HS-5 (cell line): Measurements from ENCODE around the gene GIT1.

Experiments used
- DNase-seq: peaks from one replicate; pipeline ENCODE4 v3.0.0-alpha.2; 2012; ENCODE audit warnings: low read depth

Gene GIT1

GRCh38 chr17:29594519-29595090, 5.2 kb upstream of the GIT1 start:
- DNase-seq = no peak

- no peak for DNase-seq
Measured at GRCh38 chr17:29593591-29594518, 4.4 kb upstream of the GIT1 start.

GRCh38 chr17:29592850-29593551, 3.6 kb upstream of the GIT1 start, which contains the start of gene ANKRD13B:
Gene ANKRD13B (plus strand): TSS chr17:29593132. CDS start chr17:29593622, 490 bp downstream.
- no peak for DNase-seq

DNA sequence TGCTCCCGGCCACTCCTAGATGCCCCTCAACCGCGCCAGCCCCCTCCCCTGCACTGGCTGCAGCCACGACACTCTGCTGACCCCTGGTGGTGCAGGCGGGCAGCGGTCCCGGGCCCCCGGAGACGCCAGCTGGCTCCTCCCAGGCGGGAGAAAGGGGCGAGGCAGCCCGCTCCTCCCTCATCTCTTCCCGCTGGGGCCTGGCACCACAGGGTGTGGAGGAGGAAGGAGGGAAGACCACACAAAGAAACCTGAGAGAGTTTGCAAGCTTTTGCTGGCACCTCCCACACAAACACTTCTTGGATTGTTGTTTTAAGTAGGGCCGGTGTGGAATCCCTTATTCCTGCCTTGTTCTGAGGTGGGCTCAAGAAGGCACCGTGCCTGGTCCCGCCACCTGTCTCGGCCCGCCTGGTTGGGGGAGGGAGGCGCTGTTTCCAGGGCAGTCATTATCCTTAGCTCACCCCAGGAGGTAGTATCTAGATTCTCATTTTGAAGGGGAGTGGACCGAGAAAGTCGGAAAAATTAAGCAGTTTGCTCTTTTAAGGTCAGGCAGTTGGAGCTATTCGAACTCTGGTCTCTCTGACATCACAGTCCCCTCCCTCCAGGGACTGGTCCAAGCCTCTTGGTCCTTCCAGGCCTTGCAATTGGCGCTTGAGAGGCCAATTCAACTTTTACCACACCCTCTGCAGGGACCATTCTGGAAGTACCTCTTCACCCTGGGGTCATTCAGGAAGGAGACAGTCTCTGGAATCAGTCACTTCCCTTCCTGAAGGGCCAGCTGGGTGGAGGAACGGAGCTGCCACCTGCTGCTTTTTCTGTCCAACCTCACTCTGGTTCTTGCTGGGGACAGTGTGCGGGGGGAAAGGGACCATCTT, 2.5 kb upstream of the GIT1 start:
- no peak for DNase-seq

GRCh38 chr17:29591146-29591736, 1.8 kb upstream of the GIT1 start:
- no peak for DNase-seq

DNA sequence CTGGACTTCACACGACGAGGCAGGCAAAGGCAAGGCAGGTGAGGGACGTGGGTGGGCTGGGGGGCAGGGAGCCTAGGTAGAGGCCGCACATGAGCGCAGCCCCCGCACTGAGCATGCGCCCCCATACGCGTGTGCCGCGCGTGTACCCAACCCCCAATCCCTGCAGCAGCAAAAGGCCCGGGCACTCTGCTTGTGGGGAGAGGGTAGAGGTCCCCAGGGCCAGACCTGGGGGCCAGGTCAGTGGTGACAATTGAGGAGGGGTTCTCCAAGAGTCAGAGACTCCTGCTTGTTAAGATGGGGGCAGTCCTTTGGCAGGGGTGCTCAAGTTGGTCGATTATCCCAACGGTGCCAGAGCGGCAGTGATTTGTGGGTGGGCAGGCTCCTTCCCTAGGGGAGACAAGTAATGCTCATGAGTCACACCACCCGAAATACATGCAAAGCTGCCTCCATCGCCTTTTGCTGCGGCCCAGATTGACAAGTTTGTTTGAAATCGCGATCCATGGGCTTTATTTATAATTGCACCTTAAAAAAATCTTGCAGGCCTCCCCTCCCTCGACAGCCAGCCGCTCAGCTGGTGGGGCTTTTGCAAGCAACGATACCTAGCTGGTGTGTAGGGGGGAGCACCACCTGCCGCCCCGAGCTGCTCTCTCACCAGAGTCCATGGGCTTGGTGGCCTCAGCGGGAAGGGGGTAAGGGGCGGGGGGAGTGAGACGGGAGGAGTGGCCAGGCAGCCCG, 1.1 kb upstream of the GIT1 start:
- DNase-seq = no peak

DNA sequence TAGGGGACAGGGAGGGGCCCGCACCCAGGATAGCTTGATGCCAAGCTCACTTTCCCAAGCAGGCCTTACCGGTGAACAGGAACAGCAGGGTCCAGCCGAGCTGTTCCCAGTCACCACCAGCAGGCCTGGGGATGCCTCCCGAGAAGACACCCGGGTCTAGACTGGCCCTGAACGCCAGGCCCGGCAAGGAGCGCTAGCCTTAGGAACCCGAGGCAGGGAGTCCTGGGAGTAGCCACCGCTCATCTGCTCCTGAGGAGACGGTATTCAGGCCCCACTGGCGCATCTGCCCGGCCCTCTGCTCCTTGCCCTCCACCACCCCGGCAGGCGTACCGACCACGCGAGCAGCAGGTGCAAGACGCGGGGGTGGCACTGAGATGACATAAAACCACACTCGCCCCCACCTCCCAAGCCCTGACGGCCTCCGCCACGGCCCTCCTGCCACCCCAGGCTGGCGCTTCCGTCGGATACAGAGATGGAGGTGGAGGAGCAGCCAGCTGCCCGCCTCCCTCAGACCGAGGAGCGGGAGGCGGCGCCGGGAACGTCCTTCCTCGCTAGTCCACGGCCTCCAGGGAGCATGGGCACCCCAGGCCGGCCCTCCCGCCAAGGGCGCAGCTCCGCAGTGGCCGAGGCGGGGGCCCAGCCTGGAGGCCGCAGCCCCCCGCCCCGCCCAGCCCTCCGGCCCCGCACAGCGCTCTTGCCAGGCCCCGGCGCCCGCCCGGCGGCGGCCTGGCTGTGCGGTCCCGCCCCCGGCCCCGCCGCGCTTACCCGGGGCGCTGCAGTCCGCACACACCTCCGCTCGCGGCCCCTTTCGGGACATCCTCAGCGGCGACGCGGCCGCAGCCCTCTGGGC, 661 bp downstream of the GIT1 start:
- DNase-seq = no peak

- DNase-seq = no peak
Measured at GRCh38 chr17:29588017-29588561, 1.4 kb downstream of the GIT1 start.

DNA sequence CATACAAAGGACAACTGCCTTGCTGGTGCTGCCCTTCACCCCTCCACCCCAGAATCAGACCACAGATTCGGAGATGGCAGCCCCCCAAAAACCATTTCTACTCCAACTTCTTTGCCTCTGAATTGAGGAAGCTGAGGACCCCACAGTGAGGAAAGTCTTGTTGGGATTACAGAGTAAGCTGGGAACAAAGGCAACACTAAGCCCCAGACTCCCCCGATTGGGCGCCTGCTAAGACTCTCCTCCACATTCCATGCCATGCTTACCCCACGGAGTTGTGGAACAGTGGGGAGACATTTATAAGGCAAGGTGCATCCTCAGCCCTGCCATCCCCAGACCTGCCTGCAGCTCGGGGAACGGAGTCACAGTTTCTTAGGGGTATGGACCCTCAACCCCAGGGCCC, 1.9 kb downstream of the GIT1 start:
- no peak for DNase-seq

DNA sequence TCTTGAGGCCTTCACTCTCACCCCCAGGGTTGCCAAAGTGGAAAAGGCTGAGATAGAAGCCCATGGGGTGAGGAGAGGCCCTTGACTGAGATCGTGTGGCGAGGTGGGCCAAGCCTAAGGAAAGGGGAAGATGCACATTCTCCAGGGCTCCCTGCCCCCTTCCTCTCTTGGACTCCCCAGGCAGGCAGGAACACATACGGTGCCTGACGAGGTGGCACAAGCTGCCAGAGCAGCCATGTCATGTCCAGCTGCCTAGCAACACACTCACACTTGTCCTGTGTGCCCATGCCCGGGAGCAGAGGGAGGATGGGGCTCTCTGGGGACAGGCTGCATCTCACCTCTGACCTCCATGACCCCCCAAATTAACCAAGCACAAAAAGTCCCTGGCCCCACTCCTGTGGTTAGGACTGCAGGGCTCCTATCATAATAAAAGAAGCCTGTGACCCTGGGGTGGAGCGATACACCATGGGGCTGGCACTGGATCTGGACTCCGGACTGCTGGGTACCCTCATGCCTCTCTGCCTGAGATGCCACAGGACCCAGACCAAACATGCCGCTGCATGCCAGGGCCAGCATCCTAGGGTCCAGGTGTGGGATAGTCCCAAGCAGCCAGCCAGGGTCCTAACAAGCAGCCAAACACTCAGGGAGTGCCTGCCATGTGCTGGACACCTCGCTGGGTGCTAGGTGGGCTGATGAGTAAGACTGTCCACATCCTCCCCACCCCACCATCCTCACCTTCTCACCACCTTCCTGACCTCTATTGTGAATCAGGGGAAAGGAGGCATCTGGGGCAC, 2.6 kb downstream of the GIT1 start:
- no peak for DNase-seq

- no peak for DNase-seq
Measured at GRCh38 chr17:29585080-29585751, 4.2 kb downstream of the GIT1 start.

- DNase-seq = no peak
Measured at GRCh38 chr17:29584452-29585079, 4.9 kb downstream of the GIT1 start.

DNA sequence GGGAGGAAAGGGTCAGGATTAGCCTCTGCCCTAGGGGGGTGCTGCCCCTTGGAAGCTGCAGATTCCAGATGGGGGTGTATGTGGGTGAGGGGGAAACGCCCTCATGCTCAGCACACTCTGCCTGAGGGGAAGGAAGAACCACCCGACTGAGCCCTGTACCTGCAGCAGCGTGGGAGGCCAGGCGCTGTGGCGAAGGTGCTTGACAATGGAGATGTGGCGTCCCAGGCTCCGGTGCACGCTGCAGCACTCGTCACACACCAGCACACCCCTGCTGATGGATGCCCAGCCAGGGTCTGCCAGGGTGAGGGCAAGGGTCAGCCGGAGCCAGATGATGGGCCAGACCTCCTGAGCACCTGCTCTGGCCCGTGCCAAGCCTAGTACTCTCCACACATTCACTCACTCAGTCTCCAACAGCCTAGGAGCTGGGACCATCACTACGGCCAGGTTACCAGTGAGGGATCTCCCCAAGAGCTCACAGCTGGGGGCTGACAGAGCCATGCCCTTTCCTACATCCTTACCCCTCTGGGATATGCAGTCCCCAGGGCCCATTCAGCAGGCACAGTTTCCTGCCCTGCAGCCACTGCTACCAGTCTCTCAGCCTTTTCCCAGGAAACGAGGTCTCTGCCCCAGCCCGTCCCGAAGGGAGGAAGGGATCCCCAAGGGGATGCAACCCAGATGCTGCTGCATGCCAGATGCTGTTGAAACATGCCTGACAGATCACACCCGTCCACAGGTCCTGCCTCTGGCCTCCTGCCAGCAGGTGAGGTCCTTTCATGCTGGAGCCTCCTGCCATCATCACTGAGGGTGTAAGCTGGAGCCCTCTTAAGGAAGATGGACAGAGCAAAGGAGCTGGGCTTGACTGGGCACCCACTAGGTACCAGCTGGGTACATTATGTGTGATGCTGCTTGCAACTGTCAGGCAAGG, 5.9 kb downstream of the GIT1 start:
- no peak for DNase-seq

DNA sequence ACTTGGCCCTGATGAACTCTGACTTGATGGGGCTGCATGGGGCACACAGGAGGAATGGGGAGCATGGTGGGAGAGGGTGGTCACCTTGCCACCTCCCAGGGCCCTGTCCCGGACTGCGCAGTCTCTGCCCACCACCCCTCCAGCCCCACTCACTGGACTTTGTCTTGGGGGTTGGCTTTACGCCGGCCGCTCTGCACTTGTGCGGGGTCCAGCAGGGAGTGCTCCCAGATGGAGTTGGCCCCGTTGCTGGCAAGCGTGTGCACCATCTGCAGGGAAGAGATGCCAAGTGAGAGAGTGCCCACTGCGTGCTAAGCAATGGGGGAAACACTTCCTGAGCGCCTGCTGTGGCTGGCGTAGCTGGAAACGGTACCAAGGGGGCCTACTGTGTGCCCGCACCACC, 6.7 kb downstream of the GIT1 start:
- DNase-seq = no peak

DNA sequence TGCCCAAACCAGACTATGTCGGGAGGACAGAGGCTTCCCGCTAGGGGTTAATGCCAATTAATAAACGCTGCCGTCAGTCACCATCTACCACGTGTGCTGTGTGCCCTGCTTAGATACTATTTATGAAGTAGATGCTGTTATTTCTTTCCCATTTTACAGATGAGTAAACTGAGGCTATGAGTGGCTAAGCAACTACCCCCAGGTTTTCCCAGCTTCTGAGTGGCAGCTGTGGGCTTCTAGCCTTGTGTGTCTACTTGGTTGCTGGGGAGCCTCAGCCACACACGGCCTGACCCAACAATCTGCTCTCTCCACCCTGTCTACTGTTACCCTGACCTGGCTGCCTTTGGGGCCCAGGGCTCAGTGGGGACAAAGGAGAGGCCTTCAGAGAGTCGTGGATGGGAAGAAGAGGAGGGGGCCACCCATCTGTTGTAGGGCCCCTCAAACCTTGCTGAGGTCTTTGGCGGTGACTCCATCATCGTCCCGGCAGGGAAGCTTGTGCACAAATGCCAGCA, 7.1 kb downstream of the GIT1 start:
- DNase-seq = no peak

DNA sequence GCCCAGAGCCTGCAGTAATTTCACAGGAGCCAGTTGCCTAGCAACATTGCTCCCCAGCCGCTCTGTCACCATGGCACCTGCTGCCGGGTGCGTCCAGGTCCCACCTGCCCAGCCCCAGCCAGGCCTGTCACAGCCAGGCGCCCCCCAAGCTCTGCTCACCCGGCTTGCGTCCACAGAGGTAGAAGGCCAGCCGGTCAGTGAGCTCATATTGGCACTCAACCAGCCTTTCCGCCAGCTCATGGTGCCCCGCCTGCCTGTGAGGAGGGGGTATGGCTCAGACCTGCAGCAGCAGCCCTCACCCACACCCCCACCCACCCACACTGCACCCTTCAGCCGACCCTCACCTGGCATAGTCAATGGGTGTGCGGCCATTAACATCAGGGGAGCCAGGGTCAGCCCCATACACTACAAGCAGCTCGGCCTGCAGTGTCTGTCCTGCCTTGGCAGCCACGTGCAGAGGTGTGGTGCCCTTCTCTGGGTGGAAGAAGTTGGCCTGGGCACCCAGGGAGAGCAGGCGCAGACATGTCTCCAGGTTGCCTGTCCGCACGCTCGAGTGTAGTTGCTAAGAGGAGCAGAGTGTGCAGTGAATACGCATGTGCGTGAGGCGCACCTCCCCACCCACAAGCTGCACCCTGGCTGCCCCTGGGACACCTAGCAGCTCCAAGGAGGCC, 7.7 kb downstream of the GIT1 start:
- no peak for DNase-seq
